Breast epithelium (tissue), 3 donors: Measurements from ENCODE around the gene ALDH3A1.

Source experiments
- CTCF ChIP-seq, 3 donors: fragments of 450-650 bp; IDR thresholded peaks; one replicate each; pipeline ENCODE4 v1.5.1; 2016 to 2017; ENCODE audit warnings: antibody characterized with exemption in 3 of 3, mild to moderate bottlenecking in 3 of 3, moderate library complexity in 3 of 3
- POLR2A ChIP-seq: fragments of 450-650 bp; IDR thresholded peaks from one replicate; pipeline ENCODE4 v1.6.1; 2016; ENCODE audit warnings: antibody characterized with exemption, mild to moderate bottlenecking, moderate library complexity
- POLR2AphosphoS5 ChIP-seq, 3 donors: sonication (generic); formaldehyde crosslinking; IDR thresholded peaks; one replicate each; pipeline ENCODE4 v1.6.1; 2017; ENCODE audit warnings: antibody characterized with exemption in 3 of 3

GRCh38 chr17:19741832-19742457, 6.2 kb downstream of the ALDH3A1 start:
- TF ChIP-seq CTCF (IDR thresholded peaks at IDR 0.05) = no peak
- no peak for TF ChIP-seq POLR2A
- TF ChIP-seq POLR2AphosphoS5 (IDR thresholded peaks at IDR 0.05) = no peak
